Measurements from ENCODE around the gene MICAL3.

MICAL3 gene

GRCh38 chr22:17925431-17925841 lies 98.9 kb downstream of the MICAL3 start:
- H3K4me3 ChIP-seq (ENCODE audit: low read depth, low read length): no peak overlapping the region
- in situ Hi-C loops (cut with HindIII; ENCODE audit: low sequenced_read_pairs): no loop called here
- TF ChIP-seq CTCF (IDR thresholded peaks at IDR 0.05; ENCODE audit: low read depth, low read length): no peak
- DNase-seq (ENCODE audit: low read depth, low spot score): no peak

DNA sequence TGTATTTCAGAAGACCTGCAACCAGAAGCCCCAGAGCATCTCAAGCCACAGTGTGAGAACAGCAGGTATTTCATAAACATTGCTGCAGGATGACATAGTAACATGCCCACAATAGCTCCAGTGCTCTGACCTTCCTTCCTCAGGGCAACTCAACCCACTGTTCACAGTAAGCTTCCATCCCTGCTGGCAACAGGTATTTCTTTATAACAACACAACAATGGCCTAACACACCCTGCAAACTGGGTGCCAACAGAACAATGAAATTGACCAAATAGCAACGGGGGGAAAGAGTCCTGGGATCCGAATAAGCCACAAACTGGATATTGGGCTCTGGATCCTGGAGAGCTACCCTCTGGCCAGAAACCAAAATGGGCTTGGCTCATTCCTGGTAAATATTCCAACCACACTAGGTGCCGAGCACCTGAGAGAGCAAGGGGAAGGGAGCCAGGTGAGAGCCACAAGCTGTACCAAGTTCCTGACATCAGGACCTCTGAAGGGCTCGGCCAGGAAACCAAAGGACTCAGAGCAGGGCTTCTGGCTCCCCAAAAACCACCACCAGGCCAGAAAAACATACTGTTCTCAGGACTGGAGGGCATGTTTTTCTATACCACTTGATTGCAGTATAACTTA lies 99.5 kb downstream of the MICAL3 start:
- in situ Hi-C loops (cut with HindIII; ENCODE audit: low sequenced_read_pairs): no loop called here
- DNase-seq (ENCODE audit: low read depth, low spot score): no peak
- TF ChIP-seq CTCF (IDR thresholded peaks at IDR 0.05; ENCODE audit: low read depth, low read length): no peak
- no peak overlapping the region for H3K4me3 ChIP-seq (ENCODE audit: low read depth, low read length)

- in situ Hi-C loops (cut with HindIII; ENCODE audit: low sequenced_read_pairs): no loop called here
- DNase-seq (ENCODE audit: low read depth, low spot score): no peak
- H3K4me3 ChIP-seq (ENCODE audit: low read depth, low read length): no peak overlapping the region
Observed at GRCh38 chr22:17924076-17924475, 100.3 kb downstream of the MICAL3 start.

GRCh38 chr22:17922925-17923903 lies 101.1 kb downstream of the MICAL3 start:
- peak; percentile 93 for DNase-seq (ENCODE audit: low read depth, low spot score)
- H3K4me3 ChIP-seq (ENCODE audit: low read depth, low read length): no peak overlapping the region
- TF ChIP-seq CTCF (IDR thresholded peaks at IDR 0.05; ENCODE audit: low read depth, low read length): no peak
- in situ Hi-C loops (cut with HindIII; ENCODE audit: low sequenced_read_pairs): no loop called here

More at GRCh38 chr22:17924076-17924475, 100.3 kb downstream of the MICAL3 start:
- no peak for TF ChIP-seq CTCF (IDR thresholded peaks at IDR 0.05; ENCODE audit: low read depth, low read length)

- H3K4me3 ChIP-seq (ENCODE audit: low read depth, low read length): no peak overlapping the region
- in situ Hi-C loops (cut with HindIII; ENCODE audit: low sequenced_read_pairs): no loop called here
- no peak for DNase-seq (ENCODE audit: low read depth, low spot score)
- TF ChIP-seq CTCF (IDR thresholded peaks at IDR 0.05; ENCODE audit: low read depth, low read length): no peak
Observed at GRCh38 chr22:17921871-17922821, 102.2 kb downstream of the MICAL3 start.

All from astrocyte of the spinal cord (primary cell).